Bone marrow (tissue), 2 donors: ENCODE results near the gene MYT1.

Experiments used
- DNase-seq, 2 donors: peaks; one replicate each; lab custom pipeline; 2025; lab: John Stamatoyannopoulos, UW

The MYT1 gene

GRCh38 chr20:64189986-64190385, 25.7 kb downstream of the MYT1 start:
- no peak for DNase-seq

GRCh38 chr20:64191002-64191401, 26.8 kb downstream of the MYT1 start:
- DNase-seq: no peak

GRCh38 chr20:64192406-64192805, 28.2 kb downstream of the MYT1 start:
- no peak for DNase-seq

GRCh38 chr20:64193058-64193457, 28.8 kb downstream of the MYT1 start:
- no peak for DNase-seq

GRCh38 chr20:64194269-64194668, 30.0 kb downstream of the MYT1 start:
- DNase-seq: no peak

- no peak for DNase-seq
Observed at GRCh38 chr20:64196309-64196708, 32.1 kb downstream of the MYT1 start.

GRCh38 chr20:64196847-64197306, 32.6 kb downstream of the MYT1 start:
- DNase-seq: no peak

- no peak for DNase-seq
Observed at GRCh38 chr20:64198347-64198746, 34.1 kb downstream of the MYT1 start.

- DNase-seq: no peak
Observed at GRCh38 chr20:64199395-64199794, 35.1 kb downstream of the MYT1 start.

GRCh38 chr20:64200740-64201139, 36.5 kb downstream of the MYT1 start:
- no peak for DNase-seq

GRCh38 chr20:64201653-64202052, 37.4 kb downstream of the MYT1 start:
- DNase-seq: no peak

GRCh38 chr20:64203037-64203777, 39.0 kb downstream of the MYT1 start:
- no peak for DNase-seq

- DNase-seq: no peak
Observed at GRCh38 chr20:64205611-64206026, 41.4 kb downstream of the MYT1 start.

GRCh38 chr20:64206614-64207013, 42.4 kb downstream of the MYT1 start:
- no peak for DNase-seq

- DNase-seq: no peak
Observed at GRCh38 chr20:64207641-64208590, 43.7 kb downstream of the MYT1 start.

- no peak for DNase-seq
Observed at GRCh38 chr20:64209148-64209547, 44.9 kb downstream of the MYT1 start.

GRCh38 chr20:64210656-64211369, 46.6 kb downstream of the MYT1 start:
- DNase-seq: no peak

GRCh38 chr20:64211874-64212658, 47.8 kb downstream of the MYT1 start:
- DNase-seq: no peak

GRCh38 chr20:64212755-64213154, 48.5 kb downstream of the MYT1 start:
- no peak for DNase-seq

GRCh38 chr20:64214113-64214512, 49.9 kb downstream of the MYT1 start:
- no peak for DNase-seq

- no peak for DNase-seq
Observed at GRCh38 chr20:64214952-64215351, 50.7 kb downstream of the MYT1 start.

- no peak for DNase-seq
Observed at GRCh38 chr20:64216036-64216435, 51.8 kb downstream of the MYT1 start.
